Mesenchymal stem cell (in vitro differentiated cells and primary cell): ENCODE measurements around the gene SLCO4C1.

Source experiments
- DNase-seq: peaks from one replicate; pipeline ENCODE4 v3.0.0-alpha.2; 2013
- H2AFZ ChIP-seq: one replicate; pipeline ENCODE4 v1.6.1; 2013; ENCODE audit warnings: low read depth, mild to moderate bottlenecking, control low read depth, inconsistent platforms, low read length, moderate library complexity
- H2AK5ac ChIP-seq: 2 replicates; pipeline ENCODE4 v1.6.1; 2013; ENCODE audit warnings: low read length, moderate library complexity, mild to moderate bottlenecking, inconsistent platforms; ENCODE audit not compliant: severe bottlenecking
- H2BK120ac ChIP-seq: one replicate; pipeline ENCODE4 v1.6.1; 2013; ENCODE audit warnings: low read depth, mild to moderate bottlenecking, inconsistent platforms, low read length, moderate library complexity
- H2BK12ac ChIP-seq, 2 experiments: one replicate each; pipeline ENCODE4 v1.6.1; 2013; ENCODE audit warnings: inconsistent platforms in 2 of 2, low read length in 2 of 2, mild to moderate bottlenecking in 2 of 2, moderate library complexity in 2 of 2, control low read depth in 1 of 2
- H2BK15ac ChIP-seq: one replicate; pipeline ENCODE4 v1.6.1; 2013; ENCODE audit warnings: mild to moderate bottlenecking, low read depth, inconsistent platforms; ENCODE audit not compliant: poor library complexity, severe bottlenecking
- H2BK5ac ChIP-seq: 2 replicates; pipeline ENCODE4 v1.6.1; 2013; ENCODE audit warnings: low read depth, mild to moderate bottlenecking, low read length, control low read depth, inconsistent platforms; ENCODE audit not compliant: poor library complexity, severe bottlenecking
- H3K14ac ChIP-seq, 2 experiments: one replicate each; pipeline ENCODE4 v1.6.1; 2013; ENCODE audit warnings: inconsistent platforms in 2 of 2, low read length in 2 of 2, control low read depth in 1 of 2, mild to moderate bottlenecking in 1 of 2, moderate library complexity in 1 of 2
- H3K18ac ChIP-seq, 2 experiments: one replicate each; pipeline ENCODE4 v1.6.1; 2013; ENCODE audit warnings: inconsistent platforms in 2 of 2, low read length in 2 of 2, control low read depth in 1 of 2, low read depth in 1 of 2, mild to moderate bottlenecking in 1 of 2
- H3K23ac ChIP-seq, 2 experiments: one replicate each; pipeline ENCODE4 v1.6.1; 2013; ENCODE audit warnings: inconsistent platforms in 2 of 2, low read length in 2 of 2, mild to moderate bottlenecking in 2 of 2, moderate library complexity in 2 of 2, control low read depth in 1 of 2
- H3K27ac ChIP-seq: 2 replicates; pipeline ENCODE4 v1.5.1; 2013; ENCODE audit warnings: mild to moderate bottlenecking, moderate library complexity, low read length, control low read depth, inconsistent platforms; ENCODE audit not compliant: poor library complexity, severe bottlenecking
- H3K27me3 ChIP-seq, 2 experiments: 2 replicates each; pipeline versions ENCODE4 v1.6.1 to v1.7.0; 2013; ENCODE audit warnings: low read length in 2 of 2, mild to moderate bottlenecking in 2 of 2, moderate library complexity in 2 of 2, control low read depth in 1 of 2, inconsistent platforms in 1 of 2; ENCODE audit not compliant: control insufficient read depth in 1 of 2, insufficient read depth in 1 of 2
- H3K36me3 ChIP-seq, 2 experiments: 2 replicates each; pipeline versions ENCODE4 v1.6.1 to v1.7.0; 2013; ENCODE audit warnings: low read length in 2 of 2, control low read depth in 1 of 2, inconsistent platforms in 1 of 2, low read depth in 1 of 2, mild to moderate bottlenecking in 1 of 2; ENCODE audit not compliant: insufficient read depth in 2 of 2, control insufficient read depth in 1 of 2
- H3K4ac ChIP-seq, 2 experiments: one replicate each; pipeline ENCODE4 v1.6.1; 2013; ENCODE audit warnings: inconsistent platforms in 2 of 2, low read length in 2 of 2, mild to moderate bottlenecking in 2 of 2, moderate library complexity in 2 of 2, control low read depth in 1 of 2, low read depth in 1 of 2
- H3K4me1 ChIP-seq: 2 replicates; pipeline ENCODE4 v1.6.1; 2013; ENCODE audit warnings: low read depth, low read length, control low read depth; ENCODE audit not compliant: control insufficient read depth, insufficient read depth
- H3K4me2 ChIP-seq: 2 replicates; pipeline ENCODE4 v1.6.1; 2013; ENCODE audit warnings: low read length, mild to moderate bottlenecking, inconsistent platforms; ENCODE audit not compliant: poor library complexity, severe bottlenecking
- H3K4me3 ChIP-seq, 2 experiments: 2 replicates each; pipeline versions ENCODE4 v1.5.1 to v1.7.0; 2013; ENCODE audit warnings: low read length in 2 of 2, mild to moderate bottlenecking in 2 of 2, control low read depth in 1 of 2, low read depth in 1 of 2; ENCODE audit not compliant: insufficient read depth in 1 of 2
- H3K79me1 ChIP-seq: replicated peaks from 2 replicates; pipeline ENCODE4 v1.6.1; 2013; ENCODE audit warnings: mild to moderate bottlenecking, control low read depth, low read length, inconsistent platforms; ENCODE audit not compliant: poor library complexity, severe bottlenecking
- H3K9ac ChIP-seq: 2 replicates; pipeline ENCODE4 v1.7.0; 2013; ENCODE audit warnings: mild to moderate bottlenecking, low read length, moderate library complexity
- H3K9me3 ChIP-seq: 2 replicates; pipeline ENCODE4 v1.7.0; 2013; ENCODE audit warnings: mild to moderate bottlenecking, low read length; ENCODE audit not compliant: control insufficient read depth
- H4K8ac ChIP-seq: one replicate; pipeline ENCODE4 v1.6.1; 2013; ENCODE audit warnings: inconsistent platforms, mild to moderate bottlenecking, low read length, moderate library complexity
- H4K91ac ChIP-seq: one replicate; pipeline ENCODE4 v1.6.1; 2013; ENCODE audit warnings: mild to moderate bottlenecking, low read length, inconsistent platforms
- WGBS: methylation state at CpG from one replicate; pipeline ENCODE4 v1.1.7; 2013; ENCODE audit warnings: mixed read lengths; 5-methylcytosine and 5-hydroxymethylcytosine counted together

SLCO4C1 gene

GRCh38 chr5:102218159-102218558 lies 77.9 kb downstream of the SLCO4C1 start:
- no peaks in the 10 kb centered on the region for H3K36me3 ChIP-seq
- no peak overlapping the region for H3K9ac ChIP-seq
- H3K4me2 ChIP-seq = no peak overlapping the region
- no peak overlapping the region for H3K4me3 ChIP-seq
- no peaks in the 10 kb centered on the region for H3K79me1 ChIP-seq
- no peak overlapping the region for H3K14ac ChIP-seq
- H3K23ac ChIP-seq = no peak overlapping the region
- H4K91ac ChIP-seq = no peak overlapping the region
- H3K9me3 ChIP-seq = peaks cover 14% of the 10 kb centered on the region
- no peak overlapping the region for H2BK12ac ChIP-seq
- no peak overlapping the region for H4K8ac ChIP-seq
- DNase-seq = no peak
- no peaks in the 10 kb centered on the region for H3K4me1 ChIP-seq
- WGBS = 88% methylated on average over 1 of the region's 1 CpG
- H2AFZ ChIP-seq = no peak overlapping the region
- H2AK5ac ChIP-seq = no peak overlapping the region
- H3K27me3 ChIP-seq = no peaks in the 10 kb centered on the region
- H3K4ac ChIP-seq = no peak overlapping the region
- no peak overlapping the region for H2BK120ac ChIP-seq
- no peak overlapping the region for H2BK15ac ChIP-seq
- H3K27ac ChIP-seq = no peak overlapping the region
- H2BK5ac ChIP-seq = no peak overlapping the region
- no peak overlapping the region for H3K18ac ChIP-seq

DNA sequence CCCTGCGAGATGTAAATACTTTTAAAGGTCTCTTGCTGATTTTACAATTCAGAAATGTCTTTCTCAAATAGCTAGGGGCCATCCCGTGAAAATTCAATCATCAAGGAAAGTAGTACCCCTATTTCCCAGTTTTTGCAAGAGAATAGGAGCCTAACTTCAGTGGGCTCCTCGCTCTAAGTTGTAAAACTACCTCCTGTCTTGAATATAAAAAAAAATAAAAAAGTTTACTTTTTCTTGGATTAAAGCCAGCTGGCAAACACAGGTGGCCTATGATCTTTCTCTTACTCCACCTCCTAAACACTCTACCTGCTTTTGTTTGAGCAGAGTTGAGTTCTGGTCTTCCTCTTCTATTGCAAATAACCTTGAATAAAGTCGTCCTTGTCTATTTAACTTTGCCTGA lies 79.4 kb downstream of the SLCO4C1 start:
- peaks cover 5% of the 10 kb centered on the region for H3K9me3 ChIP-seq
- WGBS = 38% methylated on average over 2 of the region's 4 CpGs
- DNase-seq = no peak

DNA sequence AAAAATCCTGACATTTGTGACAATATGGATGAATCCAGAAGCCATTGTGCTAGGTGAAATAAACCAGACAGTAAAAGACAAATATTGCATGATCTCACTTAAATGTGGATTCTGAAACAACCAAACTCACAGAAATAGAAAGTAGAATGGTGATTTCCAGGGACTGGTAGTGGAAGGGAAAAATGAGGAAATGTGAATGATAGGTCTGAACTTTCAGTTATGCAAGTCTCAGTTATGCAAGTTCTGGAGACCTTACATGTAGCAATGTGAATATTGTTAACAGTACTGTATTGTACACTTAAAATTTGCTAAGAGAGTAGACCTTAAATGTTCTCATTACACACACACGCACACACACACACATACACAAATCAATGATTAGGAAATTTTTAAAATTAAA lies 84.9 kb downstream of the SLCO4C1 start:
- Histone ChIP-seq H3K18ac (no peak overlapping the region), H2BK120ac (no peak overlapping the region), H2BK15ac (no peak overlapping the region), H3K36me3 (no peaks in the 10 kb centered on the region), H2AK5ac (no peak overlapping the region), H3K4me2 (no peak overlapping the region), H3K4me3 (no peak overlapping the region), H4K8ac (no peak overlapping the region), H2BK5ac (no peak overlapping the region), H4K91ac (no peak overlapping the region), H3K27ac (no peak overlapping the region), H3K27me3 (no peaks in the 10 kb centered on the region), H2BK12ac (no peak overlapping the region), H3K79me1 (no peaks in the 10 kb centered on the region), H3K4ac (no peak overlapping the region), H3K9ac (no peak overlapping the region), H2AFZ (no peak overlapping the region), H3K23ac (no peak overlapping the region), H3K9me3 (no peaks in the 10 kb centered on the region), H3K4me1 (no peaks in the 10 kb centered on the region), H3K14ac (no peak overlapping the region)
- DNase-seq = no peak
- no CpG with 5 or more reads among the region's 1 CpG for WGBS

More for the DNA sequence above, 79.4 kb downstream of the SLCO4C1 start:
- Histone ChIP-seq H3K27me3 (no peaks in the 10 kb centered on the region), H3K14ac (no peak overlapping the region), H3K23ac (no peak overlapping the region), H2AK5ac (no peak overlapping the region), H3K4me1 (no peaks in the 10 kb centered on the region), H3K4me2 (no peak overlapping the region), H3K18ac (no peak overlapping the region), H4K91ac (no peak overlapping the region), H2BK120ac (no peak overlapping the region), H3K27ac (no peak overlapping the region), H2BK12ac (no peak overlapping the region), H3K4ac (no peak overlapping the region), H2BK5ac (no peak overlapping the region), H3K36me3 (no peaks in the 10 kb centered on the region), H2AFZ (no peak overlapping the region), H3K9ac (no peak overlapping the region), H3K4me3 (no peak overlapping the region), H4K8ac (no peak overlapping the region), H3K79me1 (no peaks in the 10 kb centered on the region), H2BK15ac (no peak overlapping the region)

DNA sequence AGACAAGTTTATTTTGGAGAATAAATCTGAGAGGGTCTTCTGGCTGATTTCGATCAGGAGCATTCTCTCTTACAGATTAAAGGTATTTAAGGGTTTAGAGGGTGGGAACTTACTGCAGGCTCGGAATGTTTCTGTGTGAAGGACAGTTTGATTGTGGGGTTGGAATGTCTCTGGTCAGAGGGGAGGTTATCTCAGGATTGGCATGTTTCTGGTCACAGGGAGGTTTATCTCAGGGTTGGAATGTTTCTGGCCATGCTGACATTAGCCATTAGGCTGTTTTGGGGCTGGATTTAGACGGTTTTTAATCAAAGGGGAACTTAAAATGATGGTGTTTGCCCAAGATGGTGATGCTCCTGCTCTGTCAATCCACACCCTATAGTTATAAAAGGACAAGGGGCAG lies 95.2 kb downstream of the SLCO4C1 start:
- Histone ChIP-seq H3K4me2 (no peak overlapping the region), H2AFZ (no peak overlapping the region), H3K27me3 (no peaks in the 10 kb centered on the region), H3K27ac (no peak overlapping the region), H3K4me1 (no peaks in the 10 kb centered on the region), H2BK15ac (no peak overlapping the region), H3K14ac (no peak overlapping the region), H4K8ac (no peak overlapping the region), H3K23ac (no peak overlapping the region), H2BK12ac (no peak overlapping the region), H3K36me3 (no peaks in the 10 kb centered on the region), H4K91ac (no peak overlapping the region), H3K4ac (no peak overlapping the region), H2BK5ac (no peak overlapping the region), H3K4me3 (no peak overlapping the region), H2AK5ac (no peak overlapping the region), H3K79me1 (no peaks in the 10 kb centered on the region), H2BK120ac (no peak overlapping the region), H3K18ac (no peak overlapping the region), H3K9ac (no peak overlapping the region), H3K9me3 (peaks cover 10% of the 10 kb centered on the region)
- WGBS = 42% methylated on average over 3 of the region's 3 CpGs
- DNase-seq = no peak
